DND-41 (cell line): ENCODE data around the gene KCNC3.

Source experiments
- ATAC-seq: fragments of 200-7000 bp; cut with Tn5 transposase; 3 replicates; pipeline ENCODE4 v1.9.1; 2021; ENCODE audit warnings: low read depth; ENCODE audit not compliant: insufficient read depth
- DNase-seq: peaks from one replicate; pipeline ENCODE4 v3.0.0-alpha.2; 2020
- H2AFZ ChIP-seq: 2 replicates; pipeline ENCODE4 v1.6.0; 2012; ENCODE audit warnings: low read depth, low read length
- H3K27ac ChIP-seq: 2 replicates; pipeline ENCODE4 v1.5.1; 2012; ENCODE audit warnings: low read length, inconsistent platforms
- H3K27me3 ChIP-seq: fragments of 200-600 bp; sonication (generic); 2 replicates; pipeline ENCODE4 v1.6.0; 2012; ENCODE audit warnings: low read length, mild to moderate bottlenecking, inconsistent platforms; ENCODE audit not compliant: insufficient read depth, poor library complexity
- H3K36me3 ChIP-seq: 2 replicates; pipeline ENCODE4 v1.5.1; 2012; ENCODE audit warnings: low read length, inconsistent platforms; ENCODE audit not compliant: insufficient read depth
- H3K4me1 ChIP-seq: 2 replicates; pipeline ENCODE4 v1.5.1; 2012; ENCODE audit warnings: mild to moderate bottlenecking, low read length; ENCODE audit not compliant: insufficient read depth
- H3K4me2 ChIP-seq: 2 replicates; pipeline ENCODE4 v1.6.0; 2012; ENCODE audit warnings: mild to moderate bottlenecking, moderate library complexity, low read length, inconsistent platforms; ENCODE audit not compliant: insufficient read depth
- H3K4me3 ChIP-seq, 2 experiments: fragments of 200-600 bp in 1 of 2; shearing (Covaris generic) in 1 of 2; 2 replicates each; pipeline ENCODE4 v1.5.1; 2012 to 2016; ENCODE audit warnings: inconsistent platforms in 2 of 2, low read length in 2 of 2, mild to moderate bottlenecking in 2 of 2, low read depth in 1 of 2, moderate library complexity in 1 of 2
- H3K79me2 ChIP-seq: 2 replicates; pipeline ENCODE4 v1.6.0; 2012; ENCODE audit warnings: low read length, inconsistent platforms; ENCODE audit not compliant: insufficient read depth
- H3K9ac ChIP-seq: 2 replicates; pipeline ENCODE4 v1.6.0; 2012; ENCODE audit warnings: low read depth, mild to moderate bottlenecking, inconsistent platforms, low read length, moderate library complexity
- H3K9me3 ChIP-seq: 2 replicates; pipeline ENCODE4 v1.5.1; 2012; ENCODE audit warnings: low read length, moderate library complexity, mild to moderate bottlenecking, inconsistent platforms; ENCODE audit not compliant: insufficient read depth, severe bottlenecking
- H4K20me1 ChIP-seq: 2 replicates; pipeline ENCODE4 v1.6.0; 2012; ENCODE audit warnings: low read length; ENCODE audit not compliant: insufficient read depth
- CTCF ChIP-seq: IDR thresholded peaks from 2 replicates; pipeline ENCODE4 v1.5.1; 2012; ENCODE audit warnings: borderline replicate concordance, low read length, moderate library complexity, mild to moderate bottlenecking; ENCODE audit not compliant: poor library complexity, severe bottlenecking; ENCODE audit errors: extremely low read depth
- EZH2 ChIP-seq: IDR thresholded peaks from 3 replicates; pipeline ENCODE4 v1.6.1; 2012; ENCODE audit warnings: borderline replicate concordance, low read depth, mild to moderate bottlenecking, moderate library complexity, low read length, inconsistent platforms; ENCODE audit not compliant: severe bottlenecking

Gene KCNC3

DNA sequence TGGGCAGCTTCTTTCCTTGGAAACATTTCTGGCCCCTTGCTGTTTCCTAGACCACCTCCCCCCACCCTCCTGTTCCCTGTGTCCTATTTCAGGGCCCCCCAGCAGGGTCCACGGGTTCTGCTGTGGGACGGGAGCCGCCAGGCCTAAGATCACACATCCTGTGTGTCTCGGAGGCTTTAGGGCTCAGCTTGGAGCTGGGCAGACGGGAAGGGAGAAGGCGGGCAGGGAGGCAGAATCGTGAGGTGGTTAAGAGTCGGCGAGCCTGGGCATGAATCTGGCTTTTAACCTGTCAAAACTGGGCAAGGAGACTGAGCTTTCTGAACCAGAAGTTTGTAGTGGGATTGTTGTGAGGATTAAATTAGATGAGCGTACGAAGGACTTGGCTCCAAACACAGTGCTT lies 4.8 kb downstream of the KCNC3 start:
- H4K20me1 ChIP-seq: no peaks in the 10 kb centered on the region
- no peak for DNase-seq
- peaks cover 12% of the 10 kb centered on the region for H3K4me1 ChIP-seq
- no peaks in the 10 kb centered on the region for H3K9me3 ChIP-seq
- no peaks in the 10 kb centered on the region for H3K79me2 ChIP-seq
- no peak overlapping the region for H2AFZ ChIP-seq
- H3K4me2 ChIP-seq: no peak overlapping the region
- TF ChIP-seq CTCF (no peak), EZH2 (no peak)
- no peak overlapping the region for H3K27ac ChIP-seq
- no peak for ATAC-seq
- H3K9ac ChIP-seq: no peak overlapping the region
- H3K4me3 ChIP-seq: no peak overlapping the region
- no peaks in the 10 kb centered on the region for H3K27me3 ChIP-seq
- no peaks in the 10 kb centered on the region for H3K36me3 ChIP-seq

- Histone ChIP-seq H3K4me2 (no peak overlapping the region), H3K27me3 (no peaks in the 10 kb centered on the region), H3K9ac (no peak overlapping the region), H3K27ac (no peak overlapping the region), H3K9me3 (no peaks in the 10 kb centered on the region), H4K20me1 (no peaks in the 10 kb centered on the region), H3K36me3 (no peaks in the 10 kb centered on the region), H2AFZ (no peak overlapping the region), H3K4me1 (peaks cover 12% of the 10 kb centered on the region), H3K79me2 (no peaks in the 10 kb centered on the region), H3K4me3 (no peak overlapping the region)
- DNase-seq (no peak), ATAC-seq (no peak)
- TF ChIP-seq EZH2 (no peak), CTCF (no peak)
These were observed 5.4 kb downstream of the KCNC3 start for GRCh38 chr19:50323782-50324133.

DNA sequence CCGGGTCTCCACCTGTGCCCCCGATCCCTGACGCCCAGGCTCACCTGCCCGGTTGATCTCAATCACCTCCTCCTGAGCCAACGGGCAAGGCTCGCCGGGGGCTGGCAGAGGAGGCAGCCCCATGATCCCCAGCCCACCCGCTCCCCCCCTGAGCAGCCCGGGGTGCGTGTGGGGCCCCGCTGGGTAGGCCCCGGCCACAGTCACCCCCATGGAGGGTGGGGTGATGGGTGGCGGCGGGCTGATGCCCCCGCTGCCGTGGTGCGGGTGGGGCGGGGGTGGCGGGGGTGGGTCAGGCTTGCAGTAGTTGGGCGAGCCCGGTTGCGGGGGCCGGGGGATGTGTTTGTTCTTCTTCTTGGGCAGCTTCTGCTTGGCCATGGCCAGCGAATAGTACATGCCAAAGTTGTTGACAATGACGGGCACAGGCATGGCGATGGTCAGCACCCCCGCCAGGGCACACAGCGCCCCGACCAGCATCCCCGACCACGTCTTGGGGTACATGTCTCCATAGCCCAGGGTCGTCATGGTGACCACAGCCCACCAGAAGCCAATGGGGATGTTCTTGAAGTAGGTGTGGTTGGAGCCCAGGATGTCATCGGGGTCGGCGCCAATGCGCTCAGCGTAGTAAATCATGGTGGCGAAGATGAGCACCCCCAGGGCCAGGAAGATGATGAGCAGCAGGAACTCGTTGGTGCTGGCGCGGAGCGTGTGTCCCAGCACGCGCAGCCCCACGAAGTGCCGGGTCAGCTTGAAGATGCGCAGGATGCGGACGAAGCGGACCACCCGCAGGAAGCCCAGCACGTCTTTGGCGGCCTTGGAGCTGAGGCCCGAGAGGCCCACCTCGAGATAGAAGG lies 6.0 kb downstream of the KCNC3 start:
- Histone ChIP-seq H3K9me3 (no peaks in the 10 kb centered on the region), H3K27ac (no peak overlapping the region), H3K36me3 (no peaks in the 10 kb centered on the region), H3K4me1 (peaks cover 12% of the 10 kb centered on the region), H3K27me3 (no peaks in the 10 kb centered on the region), H3K4me3 (no peak overlapping the region), H2AFZ (no peak overlapping the region), H3K79me2 (no peaks in the 10 kb centered on the region), H4K20me1 (no peaks in the 10 kb centered on the region), H3K9ac (no peak overlapping the region), H3K4me2 (no peak overlapping the region)
- DNase-seq (no peak), ATAC-seq (no peak)
- TF ChIP-seq EZH2 (no peak), CTCF (no peak)
